HFFc6 (cell line): ENCODE results near the gene KISS1R. TPM values are rescaled to one million over a fixed set of nuclear protein-coding genes. Genes with fewer than 3 reads are reported as not detected.

ENCODE experiments used
- DNase-seq: peaks from one replicate; pipeline ENCODE4 v3.0.0-alpha.2; 2018
- H3K27ac Mint-ChIP-seq: 2 replicates; pipeline ENCODE4 v1.8.0; 2020; ENCODE audit warnings: mild to moderate bottlenecking, mixed read lengths
- H3K27me3 Mint-ChIP-seq: 2 replicates; pipeline ENCODE4 v1.8.0; 2021; ENCODE audit warnings: mild to moderate bottlenecking, moderate library complexity, mixed read lengths; ENCODE audit not compliant: insufficient read depth
- H3K36me3 Mint-ChIP-seq: 2 replicates; pipeline ENCODE4 v1.8.0; 2021; ENCODE audit warnings: low read depth, mixed read lengths
- H3K4me1 Mint-ChIP-seq: 2 replicates; pipeline ENCODE4 v1.8.0; 2020; ENCODE audit warnings: low read depth, mixed read lengths
- H3K4me3 Mint-ChIP-seq: 2 replicates; pipeline ENCODE4 v1.8.0; 2020; ENCODE audit warnings: mild to moderate bottlenecking, moderate library complexity, mixed read lengths
- H3K9me3 Mint-ChIP-seq: 2 replicates; pipeline ENCODE4 v1.8.0; 2020; ENCODE audit warnings: mild to moderate bottlenecking, mixed read lengths
- total RNA-seq, 6 experiments: library from RNA; stranded (reverse); fragmentation: NEBNext Ultra II Directional; extraction: Animal tissue kit (Norgen Biotek cat#: 25700); gene quantifications; 2 replicates in 1 of 6; 3 replicates in 5 of 6; pipeline ENCODE4 v1.2.3, GENCODE V29; 2021
- TF ChIP-seq, protein P1 (sequence below): fragments of 200-600 bp; sonication (generic); IDR thresholded peaks from 2 replicates; pipeline ENCODE4 v1.5.0; 2021; ENCODE audit warnings: antibody characterized with exemption, mild to moderate bottlenecking

KISS1R gene
- total RNA-seq, 6 experiments from 2014 or later, result not detected

DNA sequence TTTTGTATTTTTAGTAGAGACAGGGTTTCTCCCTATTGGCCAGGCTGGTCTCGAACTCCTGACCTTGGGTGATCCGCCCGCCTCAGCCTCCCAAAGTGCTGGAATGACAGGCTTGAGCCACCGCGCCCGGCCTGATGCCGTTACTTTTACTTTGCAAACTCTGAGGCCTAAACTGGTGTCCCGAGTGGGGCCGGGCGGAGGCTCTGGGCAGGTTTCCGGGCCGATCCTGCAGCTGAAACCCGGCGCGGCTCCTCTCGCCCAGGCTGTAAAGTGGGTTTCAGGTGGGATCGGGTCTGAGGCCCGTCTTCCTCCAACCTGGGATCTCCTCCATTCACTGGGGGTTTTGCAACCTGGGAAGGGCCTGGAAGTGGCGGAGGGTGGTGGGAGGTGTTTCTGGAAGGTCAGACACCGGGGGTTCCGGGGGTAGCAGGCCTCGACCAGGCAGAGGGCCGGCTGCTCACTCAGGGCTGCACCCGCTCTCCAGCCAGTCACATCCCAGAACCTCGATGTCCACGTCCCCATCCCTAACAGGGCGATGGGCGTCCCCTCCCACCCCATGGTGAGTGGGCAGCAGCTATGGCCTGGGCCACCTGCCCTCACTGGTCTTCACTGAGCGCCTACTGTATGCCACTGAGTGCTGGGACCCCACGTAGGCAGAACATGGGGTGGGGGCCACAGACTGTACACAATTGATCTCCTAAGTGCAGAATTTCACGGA lies 45.7 kb downstream of the KISS1R start:
- no peak overlapping the region for H3K4me3 Mint-ChIP-seq
- H3K27ac Mint-ChIP-seq, result no peak overlapping the region; the same call in 1 of the 2 replicates

DNA sequence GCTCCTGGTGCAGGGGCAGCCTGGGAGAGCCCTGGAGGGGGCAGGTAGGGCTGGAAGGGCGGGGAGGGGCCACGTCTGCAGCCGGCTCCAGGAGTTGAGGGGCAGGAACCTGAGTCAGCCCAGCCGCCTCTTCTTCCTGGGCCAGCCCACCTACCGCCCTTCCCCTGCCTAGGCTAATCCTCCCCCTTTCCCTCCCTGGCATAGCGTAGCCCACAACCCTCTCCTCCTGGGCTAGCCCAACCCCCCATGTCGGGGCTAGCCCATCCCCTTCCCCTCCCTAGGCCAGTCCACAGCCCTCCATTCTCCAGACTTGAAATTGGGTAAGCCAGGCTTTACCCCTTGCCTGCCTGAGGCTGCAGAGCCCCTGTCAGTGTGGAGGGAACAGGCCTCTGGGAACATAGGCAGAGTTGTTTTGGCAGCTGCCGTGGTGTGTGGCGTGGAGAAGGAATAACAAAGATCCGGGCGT lies 46.4 kb downstream of the KISS1R start:
- no peak overlapping the region for H3K4me3 Mint-ChIP-seq
- H3K4me1 Mint-ChIP-seq, result peaks cover 15% of the 10 kb centered on the region
- no peaks in the 10 kb centered on the region; the same call in 1 of the 2 replicates for H3K27me3 Mint-ChIP-seq
- H3K36me3 Mint-ChIP-seq, result peaks cover 43% of the 10 kb centered on the region
- H3K27ac Mint-ChIP-seq, result no peak overlapping the region
- no peak for DNase-seq
- TF ChIP-seq, protein P1, sequence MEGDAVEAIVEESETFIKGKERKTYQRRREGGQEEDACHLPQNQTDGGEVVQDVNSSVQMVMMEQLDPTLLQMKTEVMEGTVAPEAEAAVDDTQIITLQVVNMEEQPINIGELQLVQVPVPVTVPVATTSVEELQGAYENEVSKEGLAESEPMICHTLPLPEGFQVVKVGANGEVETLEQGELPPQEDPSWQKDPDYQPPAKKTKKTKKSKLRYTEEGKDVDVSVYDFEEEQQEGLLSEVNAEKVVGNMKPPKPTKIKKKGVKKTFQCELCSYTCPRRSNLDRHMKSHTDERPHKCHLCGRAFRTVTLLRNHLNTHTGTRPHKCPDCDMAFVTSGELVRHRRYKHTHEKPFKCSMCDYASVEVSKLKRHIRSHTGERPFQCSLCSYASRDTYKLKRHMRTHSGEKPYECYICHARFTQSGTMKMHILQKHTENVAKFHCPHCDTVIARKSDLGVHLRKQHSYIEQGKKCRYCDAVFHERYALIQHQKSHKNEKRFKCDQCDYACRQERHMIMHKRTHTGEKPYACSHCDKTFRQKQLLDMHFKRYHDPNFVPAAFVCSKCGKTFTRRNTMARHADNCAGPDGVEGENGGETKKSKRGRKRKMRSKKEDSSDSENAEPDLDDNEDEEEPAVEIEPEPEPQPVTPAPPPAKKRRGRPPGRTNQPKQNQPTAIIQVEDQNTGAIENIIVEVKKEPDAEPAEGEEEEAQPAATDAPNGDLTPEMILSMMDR, result no peak
- H3K9me3 Mint-ChIP-seq, result peaks cover 5% of the 10 kb centered on the region

More for the DNA sequence above, 45.7 kb downstream of the KISS1R start:
- TF ChIP-seq, protein P1, result no peak
- Mint-ChIP-seq H3K36me3 (peaks cover 38% of the 10 kb centered on the region), H3K27me3 (no peaks in the 10 kb centered on the region; the same call in 1 of the 2 replicates), H3K4me1 (peaks cover 15% of the 10 kb centered on the region), H3K9me3 (peaks cover 5% of the 10 kb centered on the region)
- DNase-seq, result no peak

DNA sequence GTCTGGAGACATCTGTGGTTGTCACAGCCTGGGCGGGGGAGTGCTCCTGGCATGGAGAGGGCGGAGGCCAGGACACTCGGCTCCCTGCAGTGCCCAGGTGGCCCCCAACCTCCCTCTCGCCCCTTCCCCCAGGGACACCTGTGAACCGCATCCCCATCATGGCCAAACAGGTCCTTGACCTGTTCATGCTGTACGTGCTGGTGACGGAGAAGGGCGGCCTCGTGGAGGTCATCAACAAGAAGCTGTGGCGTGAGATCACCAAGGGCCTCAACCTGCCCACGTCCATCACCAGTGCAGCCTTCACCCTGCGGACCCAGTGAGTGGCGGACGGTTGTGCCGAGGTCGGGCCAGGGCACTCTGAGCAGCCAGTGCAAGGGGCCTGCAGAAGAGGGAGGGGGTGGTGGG lies 47.0 kb downstream of the KISS1R start:
- peaks cover 42% of the 10 kb centered on the region for H3K36me3 Mint-ChIP-seq
- no peak overlapping the region for H3K4me3 Mint-ChIP-seq
- no peak for DNase-seq
- no peaks in the 10 kb centered on the region; the same call in 1 of the 2 replicates for H3K27me3 Mint-ChIP-seq
- H3K27ac Mint-ChIP-seq, result no peak overlapping the region
- TF ChIP-seq, protein P1, result no peak
- H3K4me1 Mint-ChIP-seq, result peaks cover 9% of the 10 kb centered on the region
- H3K9me3 Mint-ChIP-seq, result peaks cover 5% of the 10 kb centered on the region

DNA sequence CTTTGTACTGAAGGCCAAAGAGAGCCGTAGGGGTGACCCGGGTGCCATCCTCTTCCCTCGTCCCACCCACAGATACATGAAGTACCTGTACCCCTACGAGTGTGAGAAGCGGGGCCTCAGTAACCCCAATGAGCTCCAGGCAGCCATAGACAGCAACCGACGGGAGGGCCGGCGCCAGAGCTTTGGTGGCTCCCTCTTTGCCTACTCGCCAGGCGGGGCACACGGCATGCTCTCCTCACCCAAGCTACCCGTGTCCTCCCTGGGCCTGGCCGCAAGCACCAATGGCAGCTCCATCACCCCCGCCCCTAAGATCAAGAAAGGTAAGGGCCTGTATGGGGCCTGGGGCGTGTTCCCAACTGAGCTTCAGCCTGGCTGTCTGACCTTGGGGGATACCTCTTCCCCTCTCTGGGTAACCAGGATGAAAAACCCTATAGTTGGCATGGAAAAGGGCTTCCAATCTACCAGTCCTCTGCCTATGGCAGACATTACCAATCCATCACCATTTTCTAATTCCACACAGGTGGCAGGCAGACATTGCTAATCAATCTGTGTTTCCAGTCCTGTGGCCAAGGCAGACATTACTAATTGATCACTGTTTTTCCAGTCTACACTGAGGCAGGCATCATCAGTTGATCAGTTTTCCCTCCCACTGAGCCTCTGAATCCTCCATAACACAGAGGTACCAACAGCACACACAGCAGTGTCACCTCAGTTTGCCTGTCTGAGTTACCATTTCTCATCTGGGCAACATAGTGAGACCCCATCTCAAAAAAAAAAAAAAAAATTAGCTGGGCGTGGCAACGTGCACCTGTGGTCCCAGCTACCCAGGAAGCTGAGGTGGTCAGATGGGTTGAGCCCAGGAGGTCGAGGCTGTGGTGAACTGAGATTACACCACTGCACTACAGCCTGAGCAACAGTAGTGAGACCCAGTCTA lies 47.9 kb downstream of the KISS1R start:
- no peak overlapping the region for H3K4me3 Mint-ChIP-seq
- H3K4me1 Mint-ChIP-seq, result peaks cover 8% of the 10 kb centered on the region
- no peak overlapping the region for H3K27ac Mint-ChIP-seq
- peaks cover 42% of the 10 kb centered on the region for H3K36me3 Mint-ChIP-seq
- H3K27me3 Mint-ChIP-seq, result no peaks in the 10 kb centered on the region; the same call in 1 of the 2 replicates
- peaks cover 5% of the 10 kb centered on the region for H3K9me3 Mint-ChIP-seq
- peak; percentile 18 for DNase-seq
- TF ChIP-seq, protein P1, result no peak

DNA sequence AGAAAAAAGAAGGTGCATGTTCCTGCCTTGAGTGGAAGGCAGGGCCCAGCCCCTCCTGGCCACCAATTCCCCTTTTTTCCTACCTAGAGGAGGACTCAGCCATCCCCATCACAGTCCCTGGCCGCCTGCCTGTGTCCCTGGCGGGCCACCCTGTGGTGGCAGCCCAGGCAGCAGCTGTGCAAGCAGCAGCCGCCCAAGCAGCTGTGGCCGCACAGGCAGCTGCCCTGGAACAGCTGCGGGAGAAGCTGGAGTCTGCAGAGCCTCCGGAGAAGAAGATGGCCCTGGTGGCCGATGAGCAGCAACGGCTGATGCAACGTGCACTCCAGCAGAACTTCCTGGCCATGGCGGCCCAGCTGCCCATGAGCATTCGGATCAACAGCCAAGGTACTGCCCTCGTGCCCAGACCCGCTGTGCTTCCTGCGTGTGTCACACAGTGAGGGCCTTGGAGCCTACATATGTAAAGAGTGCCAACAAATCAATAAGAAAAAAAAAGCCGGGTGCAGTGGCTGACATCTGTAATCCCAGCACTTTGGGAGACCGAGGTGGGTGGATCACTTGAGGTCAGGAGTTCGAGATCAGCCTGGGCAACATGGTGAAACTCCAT lies 49.5 kb downstream of the KISS1R start:
- Mint-ChIP-seq H3K36me3 (peaks cover 51% of the 10 kb centered on the region), H3K27ac (no peak overlapping the region), H3K4me3 (no peak overlapping the region), H3K27me3 (no peaks in the 10 kb centered on the region; the same call in none of the 2 replicates), H3K4me1 (peaks cover 8% of the 10 kb centered on the region), H3K9me3 (peaks cover 11% of the 10 kb centered on the region)
- no peak for DNase-seq
- TF ChIP-seq, protein P1, result no peak
